Fibroblast of pulmonary artery (primary cell): ENCODE measurements around the gene LRRC26.

ENCODE experiments used
- DNase-seq: peaks from one replicate; pipeline ENCODE4 v3.0.0-alpha.2; 2010; ENCODE audit warnings: low read depth
- H3K4me3 ChIP-seq: replicated peaks from 2 replicates; pipeline ENCODE4 v1.5.1; 2011; ENCODE audit warnings: low read depth, mild to moderate bottlenecking, control low read depth, low read length, moderate library complexity
- CTCF ChIP-seq: IDR thresholded peaks from 2 replicates; pipeline ENCODE4 v1.5.1; 2011; ENCODE audit warnings: mild to moderate bottlenecking, control low read depth, low read length, inconsistent platforms; ENCODE audit errors: missing control alignments

Gene LRRC26

GRCh38 chr9:137192448-137192780 is 22.6 kb upstream of the LRRC26 start:
- no peak for DNase-seq
- no peak overlapping the region for H3K4me3 ChIP-seq
- TF ChIP-seq CTCF = no peak

DNA sequence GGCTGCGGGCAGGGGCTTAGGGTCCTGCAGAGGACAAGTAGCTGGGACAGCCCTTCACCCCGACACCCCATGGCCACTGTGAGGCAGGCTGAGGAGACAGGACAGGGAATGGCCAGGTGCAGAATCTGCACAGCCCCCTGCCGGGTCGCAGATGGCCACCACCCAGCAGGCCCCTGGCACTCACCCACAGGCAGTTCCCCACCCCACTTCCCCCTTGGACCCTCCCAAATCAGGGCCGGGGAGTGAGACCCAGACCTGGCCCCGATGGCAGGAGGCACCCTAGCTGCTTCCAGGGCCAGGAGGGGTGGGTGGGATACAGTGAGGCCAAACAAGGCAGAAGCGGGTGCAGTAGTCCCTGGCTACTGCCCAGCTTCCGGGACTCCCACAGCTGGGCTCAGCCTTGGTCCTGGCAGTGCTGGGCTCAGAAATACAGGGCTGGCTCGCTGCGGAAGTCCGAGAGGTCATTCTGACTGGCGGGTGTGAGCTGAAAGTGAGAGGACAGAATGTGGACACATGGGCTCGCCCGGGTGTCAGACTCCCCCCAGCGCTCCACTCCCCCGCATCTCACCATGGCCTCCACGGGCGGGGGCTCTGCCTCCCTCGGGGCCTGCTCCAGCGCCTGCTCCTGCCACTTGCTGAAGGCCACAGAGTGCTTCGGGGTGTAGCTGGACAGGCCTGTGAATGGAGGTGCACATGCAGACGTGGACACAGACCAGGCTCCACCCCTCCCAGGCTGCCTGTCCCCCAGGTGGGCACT is 22.0 kb upstream of the LRRC26 start:
- TF ChIP-seq CTCF = no peak
- no peak overlapping the region for H3K4me3 ChIP-seq
- DNase-seq = no peak

GRCh38 chr9:137191245-137191644 is 21.4 kb upstream of the LRRC26 start:
- TF ChIP-seq CTCF = no peak
- DNase-seq = no peak
- H3K4me3 ChIP-seq = no peak overlapping the region

- DNase-seq = no peak
- TF ChIP-seq CTCF = no peak
- no peak overlapping the region for H3K4me3 ChIP-seq
These were observed 20.5 kb upstream of the LRRC26 start for GRCh38 chr9:137190315-137190856.

- no peak for DNase-seq
- TF ChIP-seq CTCF = no peak
- peak overlapping the region; percentile 94 for H3K4me3 ChIP-seq
These were observed 19.7 kb upstream of the LRRC26 start for GRCh38 chr9:137189297-137190295.

DNA sequence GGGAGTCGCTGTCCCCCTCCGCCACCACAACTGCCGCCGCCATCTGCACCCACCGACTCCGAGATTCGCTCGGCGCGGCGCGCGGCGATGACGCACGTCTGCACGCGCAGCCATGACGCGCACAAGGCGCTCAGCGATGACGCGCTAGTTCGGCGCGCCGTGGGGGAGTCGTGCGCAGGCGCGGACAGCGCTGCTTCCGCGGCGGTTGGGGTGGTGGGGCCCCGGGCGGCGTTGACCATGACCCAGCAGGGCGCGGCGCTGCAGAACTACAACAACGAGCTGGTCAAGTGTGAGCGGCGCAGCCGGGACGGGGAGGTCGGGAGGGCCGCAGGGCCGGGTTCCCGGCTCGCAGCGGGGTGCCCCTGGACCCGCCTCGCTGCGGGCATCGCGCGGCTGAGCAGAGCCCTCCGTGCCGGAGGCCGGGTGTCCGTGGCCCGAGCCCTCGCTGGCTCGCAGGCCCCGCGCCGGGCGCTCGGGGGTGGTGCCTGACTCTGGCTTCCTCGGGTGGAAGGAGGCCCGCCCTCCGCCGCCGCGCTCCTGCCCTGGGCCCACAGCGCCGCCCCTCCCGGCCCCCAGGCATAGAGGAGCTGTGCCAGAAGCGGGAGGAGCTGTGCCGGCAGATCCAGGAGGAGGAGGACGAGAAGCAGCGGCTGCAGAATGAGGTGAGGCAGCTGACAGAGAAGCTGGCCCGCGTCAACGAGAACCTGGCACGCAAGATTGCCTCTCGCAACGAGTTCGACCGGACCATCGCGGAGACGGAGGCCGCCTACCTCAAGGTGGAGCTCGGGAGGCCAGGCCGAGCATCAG is 18.8 kb upstream of the LRRC26 start, which contains the start of the genes ANAPC2 and SSNA1:
ANAPC2 (minus strand) TSS at position 71 of the 807 bp plus-strand sequence; CDS start at position 43, 28 bp downstream.
SSNA1 (plus strand) TSS at position 187 of the 807 bp plus-strand sequence; CDS start at position 238, 51 bp downstream.
- peak; percentile 96 for DNase-seq
- peak within 1 kb of the TSS; percentile 94 for H3K4me3 ChIP-seq
- peak; percentile 43 for TF ChIP-seq CTCF
